Measurements from ENCODE around the gene ATRIP.
"Not testable (repeated sequence)": the region's sequence is repeated elsewhere in the genome, so short reads cannot be mapped to it uniquely, and the experiment has no call there.

Gene ATRIP

DNA sequence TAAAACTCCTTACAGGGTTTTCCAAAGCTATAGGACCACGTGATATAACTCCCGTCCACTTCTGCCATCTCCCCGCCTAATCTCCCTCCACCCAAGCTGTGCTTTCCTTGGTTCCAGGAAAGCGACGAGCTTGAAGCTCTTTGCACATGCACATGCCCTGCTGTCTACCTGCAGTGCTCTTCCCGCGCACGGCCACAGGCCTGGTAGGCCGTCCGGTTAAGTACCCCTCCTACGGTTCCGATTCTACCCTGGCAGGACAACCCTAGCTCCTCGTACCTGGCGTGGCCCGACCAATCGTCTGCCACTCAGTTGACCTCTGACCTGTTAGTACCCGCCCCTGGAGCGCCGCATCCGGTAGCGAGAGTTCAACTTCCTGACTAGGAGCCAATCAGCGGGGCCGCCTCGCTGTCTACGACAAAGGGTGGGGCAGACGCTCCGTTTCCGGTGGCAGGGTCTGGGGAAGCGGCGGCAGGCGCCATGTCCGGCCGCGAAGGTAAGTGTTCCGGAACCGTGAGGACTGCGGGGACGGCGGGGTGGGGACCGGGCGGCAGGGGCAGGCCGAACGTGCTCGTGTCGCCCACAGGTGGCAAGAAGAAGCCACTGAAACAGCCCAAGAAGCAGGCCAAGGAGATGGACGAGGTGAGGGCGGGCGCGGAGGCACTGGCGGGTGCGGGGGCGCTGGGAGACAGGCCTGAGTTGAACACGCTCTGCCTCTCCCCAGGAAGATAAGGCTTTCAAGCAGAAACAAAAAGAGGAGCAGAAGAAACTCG lies 6.5 kb upstream of the ATRIP start, which contains the start of the genes CCDC51 and TMA7:
TSS of gene CCDC51 (minus strand) at position 300 of the 770 bp plus-strand sequence. CDS start 4,991 bp downstream, outside the sequence.
TSS of gene TMA7 (plus strand) at position 438 of the 770 bp plus-strand sequence. CDS start at position 478, 40 bp downstream.
- peak; percentile 98 for DNase-seq

DNA sequence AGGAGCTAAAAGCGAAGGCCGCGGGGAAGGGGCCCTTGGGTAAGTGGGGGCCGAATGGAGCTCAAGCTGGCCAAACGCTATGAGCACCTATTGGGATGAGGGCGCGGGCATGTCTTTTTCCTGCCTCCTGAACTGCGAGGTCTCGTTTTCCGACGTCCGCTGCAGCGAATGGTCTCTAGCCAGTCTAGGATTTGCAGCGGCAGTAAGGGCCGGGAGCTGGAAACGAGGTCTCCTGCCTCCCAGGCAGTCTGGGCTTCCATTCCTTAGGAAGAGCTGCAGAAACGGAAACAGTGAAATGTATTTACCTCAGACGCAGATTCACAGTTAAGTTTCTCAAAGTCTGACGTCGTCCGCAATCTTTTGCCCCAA lies 6.0 kb upstream of the ATRIP start:
- no peak for DNase-seq

GRCh38 chr3:48441940-48442339 lies 4.6 kb upstream of the ATRIP start:
- no peak for DNase-seq

GRCh38 chr3:48445277-48445882 lies 1.2 kb upstream of the ATRIP start:
- no peak for DNase-seq

- DNase-seq: no peak
Measured at GRCh38 chr3:48446043-48446424, 503 bp upstream of the ATRIP start.

DNA sequence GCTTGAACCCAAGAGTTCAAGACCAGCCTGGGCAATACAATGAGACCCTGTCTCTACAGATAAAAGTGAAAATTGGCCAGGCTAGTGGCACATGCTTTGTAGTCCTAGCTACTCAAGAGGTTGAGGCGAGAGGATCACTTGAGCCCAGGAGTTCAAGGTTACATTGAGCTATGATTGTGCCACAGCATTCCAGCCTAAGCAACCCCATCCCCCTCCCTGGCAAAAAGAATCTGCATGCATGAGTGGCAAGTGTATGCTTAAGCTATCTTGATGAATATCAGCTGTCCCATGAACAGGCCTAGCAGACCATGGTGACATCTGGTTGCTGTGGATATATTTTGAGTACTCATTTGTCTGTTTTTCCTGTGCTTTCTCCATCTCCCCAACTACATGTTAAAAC lies 4.7 kb downstream of the ATRIP start:
- no peak for DNase-seq

DNA sequence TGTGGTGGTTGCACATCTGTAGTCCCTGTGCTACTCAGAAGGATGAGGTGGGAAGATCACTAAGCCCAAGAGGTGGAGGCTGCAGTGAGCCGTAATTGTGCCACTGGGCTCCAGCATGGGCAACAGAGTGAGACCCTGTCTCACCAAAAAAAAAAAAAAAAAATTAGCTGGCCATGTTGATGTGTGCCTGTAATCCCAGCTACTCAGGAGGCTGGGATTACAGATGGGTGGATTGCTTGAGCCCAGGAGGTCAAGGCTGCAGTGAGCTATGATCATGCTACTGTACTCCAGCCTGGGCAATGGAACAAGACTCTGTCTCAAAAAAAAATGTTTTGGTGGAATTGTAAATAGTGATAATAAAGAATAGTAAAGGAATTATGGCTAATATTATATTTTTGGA lies 9.9 kb downstream of the ATRIP start:
- DNase-seq: no peak

GRCh38 chr3:48459331-48459730 lies 12.8 kb downstream of the ATRIP start:
- DNase-seq: no peak

- DNase-seq: no peak
Measured at GRCh38 chr3:48459773-48460516, 13.4 kb downstream of the ATRIP start.

DNA sequence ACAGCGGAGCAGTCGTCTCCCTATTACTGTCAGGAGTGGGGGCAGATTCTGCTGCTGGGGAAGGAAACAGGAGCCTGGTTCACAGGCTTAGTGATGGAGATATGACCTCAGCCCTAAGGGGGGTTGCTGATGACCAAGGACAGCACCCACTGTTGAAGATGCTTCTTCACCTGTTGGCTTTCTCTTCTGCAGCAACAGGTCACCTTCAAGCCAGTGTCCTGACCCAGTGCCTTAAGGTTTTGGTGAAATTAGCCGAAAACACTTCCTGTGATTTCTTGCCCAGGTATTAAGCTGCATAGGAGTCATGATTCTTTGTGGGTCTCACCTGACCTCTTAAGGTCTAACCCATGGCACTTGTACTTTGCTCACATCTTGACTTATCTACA lies 14.0 kb downstream of the ATRIP start:
- no peak for DNase-seq

DNA sequence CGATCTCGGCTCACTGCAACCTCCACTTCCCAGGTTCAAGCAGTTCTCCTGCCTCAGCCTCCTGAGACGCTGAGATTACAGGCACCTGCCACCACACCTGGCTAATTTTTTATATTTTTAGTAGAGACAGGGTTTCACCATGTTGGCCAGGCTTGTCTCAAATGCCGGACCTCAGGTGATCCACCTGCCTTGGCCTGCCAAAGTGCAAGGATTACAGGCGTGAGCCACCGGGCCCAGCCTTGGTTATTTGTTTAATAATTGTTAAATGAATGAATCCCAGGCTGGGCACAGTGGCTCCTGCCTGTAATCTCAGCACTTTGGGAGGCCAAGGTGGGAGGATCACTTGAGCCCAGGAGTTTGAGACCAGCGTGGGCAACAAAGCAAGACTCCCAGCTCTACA lies 15.2 kb downstream of the ATRIP start:
- DNase-seq: not testable (repeated sequence)

DNA sequence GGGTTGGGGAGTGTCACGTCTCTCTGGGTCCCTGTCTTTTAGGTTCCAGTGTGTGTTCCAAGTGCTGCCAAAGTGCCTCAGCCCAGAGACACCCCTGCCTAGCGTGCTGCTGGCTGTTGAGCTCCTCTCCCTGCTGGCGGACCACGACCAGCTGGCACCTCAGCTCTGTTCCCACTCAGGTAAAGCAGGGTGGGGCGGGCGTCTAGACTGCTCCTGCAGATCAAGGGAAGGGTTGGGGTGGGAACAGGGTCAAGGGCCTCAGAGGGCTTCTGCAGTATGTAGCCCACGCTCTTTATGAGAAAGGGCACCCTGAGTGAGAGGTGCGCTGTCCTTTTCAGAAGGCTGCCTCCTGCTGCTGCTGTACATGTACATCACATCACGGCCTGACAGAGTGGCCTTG lies 17.2 kb downstream of the ATRIP start:
- no peak for DNase-seq

GRCh38 chr3:48464713-48465221 lies 18.2 kb downstream of the ATRIP start:
- DNase-seq: no peak

DNA sequence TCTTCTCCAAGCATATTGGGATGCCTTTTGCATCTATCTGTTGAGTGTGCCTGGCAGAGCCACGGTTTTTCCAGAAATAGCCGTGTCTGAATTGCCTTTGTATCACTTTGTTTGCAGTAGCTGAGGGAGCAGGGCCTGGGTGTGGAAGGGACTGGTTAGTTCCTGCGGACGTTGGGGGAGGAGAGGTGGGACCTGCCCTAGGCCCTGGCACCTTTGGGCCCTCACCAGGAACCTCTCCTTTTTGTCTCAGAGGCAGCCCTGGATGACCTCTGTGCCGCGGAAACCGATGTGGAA lies 18.6 kb downstream of the ATRIP start:
- DNase-seq: no peak

DNA sequence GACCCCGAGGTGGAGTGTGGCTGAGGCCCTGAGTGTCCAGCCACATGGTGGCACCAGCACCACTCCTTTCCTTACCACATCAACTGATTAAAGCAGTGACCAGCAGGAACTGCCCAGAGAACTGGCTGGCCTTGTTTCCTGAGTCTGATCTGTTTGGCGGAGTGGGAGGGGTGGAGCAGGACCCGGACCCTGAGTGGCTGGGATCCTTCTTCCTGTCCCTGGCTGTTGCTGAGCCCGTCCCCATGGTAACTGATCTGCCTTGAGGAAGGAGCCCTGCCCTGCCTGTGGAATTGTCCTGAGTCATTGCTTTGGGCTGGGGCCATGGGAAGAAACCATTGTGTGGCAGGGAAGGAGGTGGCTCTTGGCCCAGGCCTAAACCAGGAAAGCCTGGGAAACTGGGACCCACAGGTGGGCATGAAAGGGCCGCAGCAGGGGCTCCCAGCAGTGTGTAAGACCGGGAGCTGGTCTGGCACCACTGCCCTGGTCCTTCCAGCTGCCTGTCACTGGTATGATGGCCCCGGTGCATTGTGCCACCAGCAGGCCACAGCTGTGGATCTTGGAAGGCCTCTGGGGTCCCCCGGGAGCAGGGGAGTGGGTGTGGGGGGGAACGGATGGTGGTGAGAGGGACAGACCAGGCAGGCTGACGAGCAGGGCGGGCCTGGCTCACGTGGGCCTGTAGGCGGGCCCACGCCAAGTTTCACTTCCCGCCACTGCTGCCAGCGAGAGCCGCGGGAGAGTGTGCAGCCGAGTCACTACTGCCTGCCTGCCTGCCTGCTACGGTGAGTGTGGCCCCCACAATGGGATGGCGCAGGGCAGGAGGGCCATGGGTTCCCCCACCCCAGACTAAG lies 19.2 kb downstream of the ATRIP start:
- DNase-seq: peak; percentile 98

- no peak for DNase-seq
Measured at GRCh38 chr3:48466386-48467109, 20.0 kb downstream of the ATRIP start.

DNA sequence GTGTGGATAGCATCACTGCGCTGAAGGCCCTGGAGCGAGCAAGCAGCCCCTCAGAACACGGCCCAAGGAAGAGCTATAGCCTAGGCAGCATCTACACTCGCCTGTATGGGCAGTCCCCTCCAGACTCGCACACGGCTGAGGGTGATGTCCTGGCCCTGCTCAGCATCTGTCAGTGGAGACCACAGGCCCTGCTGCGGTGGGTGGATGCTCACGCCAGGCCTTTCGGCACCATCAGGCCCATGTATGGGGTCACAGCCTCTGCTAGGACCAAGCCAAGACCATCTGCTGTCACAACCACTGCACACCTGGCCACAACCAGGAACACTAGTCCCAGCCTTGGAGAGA lies 20.5 kb downstream of the ATRIP start:
- no peak for DNase-seq

DNA sequence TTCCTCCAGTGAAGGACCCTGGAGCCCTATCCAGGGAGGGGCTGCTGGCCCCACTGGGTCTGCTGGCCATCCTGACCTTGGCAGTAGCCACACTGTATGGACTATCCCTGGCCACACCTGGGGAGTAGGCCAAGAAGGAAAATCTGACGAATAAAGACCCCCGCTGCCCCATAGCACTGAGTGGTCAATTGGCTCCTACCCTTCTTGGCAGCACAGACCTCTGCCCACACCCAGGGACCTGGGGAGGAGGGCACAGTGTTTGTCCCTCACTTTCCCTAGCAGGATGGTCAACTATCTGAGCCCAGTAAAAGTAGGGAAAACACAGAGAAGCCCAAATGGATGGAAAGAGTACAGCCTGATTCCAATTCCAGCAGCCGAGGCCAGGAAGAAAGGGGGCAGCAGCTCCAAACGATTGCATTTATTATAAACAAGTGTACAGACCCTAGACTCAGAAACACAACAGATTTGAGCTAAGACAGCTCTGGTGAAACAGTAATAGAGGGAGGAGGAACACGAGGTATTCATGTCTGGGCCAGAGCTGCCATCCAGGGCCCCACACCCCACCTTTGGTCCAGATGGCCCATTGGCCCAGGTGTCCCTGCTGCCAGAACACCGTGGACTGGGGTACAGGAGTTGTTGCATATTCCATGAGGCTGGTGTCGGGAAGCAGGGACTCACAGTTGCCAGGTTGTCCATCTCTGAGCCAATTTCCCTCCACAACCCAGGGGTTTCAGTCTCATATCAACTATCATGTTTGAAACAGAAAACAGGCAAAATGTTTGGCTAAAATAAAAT lies 21.1 kb downstream of the ATRIP start:
- DNase-seq: no peak

DNA sequence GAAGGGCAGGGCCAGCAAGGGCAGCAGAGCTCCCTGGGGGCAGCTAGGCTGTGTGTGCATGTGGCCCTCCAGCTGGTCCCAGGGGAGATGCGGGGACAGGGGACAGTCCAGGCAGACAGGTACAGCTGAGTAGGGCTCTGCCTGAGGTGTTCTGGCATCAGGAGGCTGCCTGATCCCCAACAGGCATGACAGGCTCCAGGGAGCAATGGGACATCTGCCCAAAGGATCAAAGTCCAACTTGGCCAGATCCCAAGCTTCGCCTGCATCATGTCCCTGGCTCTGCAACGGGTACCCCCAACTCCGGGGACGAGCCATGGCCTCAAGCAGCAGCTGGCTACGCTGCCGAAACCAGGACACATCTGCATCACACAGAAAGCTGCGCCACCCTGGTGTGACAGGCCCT lies 21.8 kb downstream of the ATRIP start:
- DNase-seq: no peak

GRCh38 chr3:48469046-48469915 lies 22.7 kb downstream of the ATRIP start:
- DNase-seq: no peak

All from femur (tissue), 1 donor.